Activated CD4-positive, alpha-beta T cell treated with anti-CD3 and anti-CD28 coated beads, Interleukin-2, amount 50 U/mL, for 1 hour (primary cell): ENCODE results near the gene CAMK2A.
"Not testable (repeated sequence)": the region's sequence is repeated elsewhere in the genome, so short reads cannot be mapped to it uniquely, and the experiment has no call there.

Source experiments
- DNase-seq: peaks from one replicate; pipeline ENCODE4 v3.0.0-alpha.2; 2020

CAMK2A gene

DNA sequence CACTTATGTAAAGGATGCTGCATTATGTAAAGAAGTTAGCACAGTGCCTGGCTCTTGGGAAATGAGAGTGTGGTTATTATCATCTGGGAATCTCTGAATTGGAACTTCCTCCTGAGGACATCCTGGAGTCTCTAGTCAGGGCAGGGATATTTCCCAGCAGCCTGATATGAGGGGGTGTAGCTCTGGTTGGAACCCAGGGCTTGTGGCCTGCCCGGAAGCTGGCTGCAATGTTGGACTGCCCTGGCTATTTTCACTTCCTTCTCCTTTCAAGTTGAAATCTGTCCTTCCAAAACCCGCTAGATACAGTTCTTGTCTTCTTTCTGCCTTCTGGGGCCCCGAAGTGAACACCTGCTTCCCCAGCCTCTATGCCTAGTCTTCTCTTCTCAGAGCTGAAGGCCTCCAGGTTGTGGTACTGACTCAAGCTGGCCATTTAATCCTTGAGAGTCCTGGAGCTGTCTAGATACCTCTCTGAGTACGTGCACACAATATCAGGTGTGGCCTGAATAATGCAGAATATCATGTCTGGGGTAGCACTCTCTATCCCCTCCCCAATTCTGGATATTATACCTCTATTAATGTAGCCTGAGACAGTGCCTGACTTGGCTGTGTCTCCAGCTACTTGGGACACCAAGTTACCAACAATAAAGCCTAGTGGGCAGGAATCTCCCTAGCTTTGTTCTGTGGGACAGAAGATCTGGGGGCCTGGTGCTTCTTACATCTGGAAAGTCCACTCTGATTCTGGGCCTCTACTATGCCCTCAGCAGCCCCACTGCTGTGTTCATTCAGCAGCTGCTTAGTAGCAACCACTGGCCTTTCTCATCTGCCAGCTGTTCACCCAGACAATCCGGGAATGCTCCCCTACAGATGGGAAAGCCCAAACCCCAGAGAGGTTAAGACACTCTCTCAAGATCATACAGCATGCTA lies 54.7 kb downstream of the CAMK2A start:
- no peak for DNase-seq

DNA sequence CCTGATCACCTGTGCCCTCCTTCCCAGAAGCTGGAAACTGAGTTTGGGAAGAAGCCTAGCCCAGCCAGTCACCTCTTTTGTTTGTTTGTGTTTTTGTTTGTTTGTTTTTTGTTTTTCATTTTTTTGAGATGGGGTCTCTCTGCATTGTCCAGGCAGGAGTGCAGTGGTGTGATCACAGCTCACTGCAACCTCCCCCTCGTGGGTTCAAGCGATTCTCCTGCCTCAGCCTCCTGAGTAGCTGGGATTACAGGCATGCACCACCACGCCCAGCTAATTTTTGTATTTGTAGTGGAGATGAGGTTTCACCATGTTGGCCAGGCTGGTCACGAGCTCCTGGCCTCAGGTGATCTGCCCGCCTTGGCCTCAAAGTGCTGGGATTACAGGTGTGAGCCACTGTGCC lies 55.9 kb downstream of the CAMK2A start:
- DNase-seq: not testable (repeated sequence)

DNA sequence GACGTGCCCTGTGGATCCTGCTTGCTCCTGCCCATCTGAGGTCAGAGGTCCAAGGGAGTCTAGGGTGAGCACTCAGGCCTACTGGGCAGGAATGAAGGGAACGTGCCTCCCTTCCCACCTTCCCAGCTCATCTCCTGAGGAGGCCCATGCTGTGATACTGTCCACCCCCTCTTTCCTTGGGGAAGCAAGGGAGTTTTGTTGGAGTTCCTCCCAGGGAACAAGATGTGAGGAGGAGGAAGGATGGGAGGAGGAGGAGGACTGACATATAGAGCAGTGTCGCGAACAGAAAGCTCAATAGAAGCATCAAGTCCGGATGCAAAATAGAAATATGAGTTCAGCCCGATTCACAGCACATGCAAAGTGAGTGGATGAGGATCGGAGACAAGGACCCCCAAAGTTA lies 58.7 kb downstream of the CAMK2A start:
- no peak for DNase-seq

DNA sequence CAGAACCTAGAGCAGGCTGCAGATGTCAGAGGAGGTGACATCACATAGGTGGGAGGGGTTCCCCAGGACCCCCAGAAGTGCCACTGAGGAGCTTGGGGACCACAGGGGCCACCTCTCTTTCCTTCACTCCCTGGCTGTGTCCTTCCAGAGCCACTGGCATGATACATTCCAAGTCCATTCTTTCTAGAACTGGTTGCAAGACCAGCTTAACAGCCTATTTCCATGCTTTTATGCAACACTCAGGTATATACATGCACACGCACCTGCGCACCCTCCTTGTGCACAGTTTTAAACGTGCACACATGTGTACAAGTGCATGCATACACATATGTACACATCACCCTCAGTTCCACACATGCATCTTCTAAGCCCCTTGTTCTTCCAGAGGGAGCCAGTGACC lies 60.0 kb downstream of the CAMK2A start:
- DNase-seq: no peak

DNA sequence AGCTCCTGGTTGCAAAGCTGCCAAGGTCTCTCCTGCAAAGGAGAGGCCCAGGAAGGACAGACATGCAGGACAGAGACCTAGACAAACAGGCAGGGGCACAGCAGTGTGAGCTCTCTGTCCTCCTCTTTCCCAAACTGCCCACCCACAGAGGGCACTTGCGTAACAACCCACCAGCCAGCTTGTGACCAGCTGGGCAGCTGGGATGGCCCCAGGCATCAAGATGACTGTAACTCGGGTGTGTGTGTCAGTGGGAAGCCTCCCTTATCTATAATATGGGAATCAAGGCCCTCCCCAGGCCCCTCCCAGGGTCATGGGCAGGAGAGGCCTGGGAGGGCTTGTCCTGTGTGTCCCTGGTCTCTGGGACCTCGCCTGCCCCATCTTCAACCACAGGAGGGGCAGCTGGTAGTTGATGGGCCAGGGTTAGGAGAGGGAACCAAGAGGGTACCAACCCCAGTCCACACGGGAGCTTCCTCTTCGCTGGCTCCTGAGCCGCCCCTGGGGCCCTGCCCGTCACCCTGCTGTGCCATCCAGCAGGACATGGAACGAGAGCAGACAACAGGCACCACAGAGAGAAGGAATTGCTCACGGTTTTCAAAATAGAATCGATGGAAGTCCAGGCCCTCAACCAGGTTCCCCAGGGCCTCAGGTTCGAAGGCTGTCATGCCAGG lies 61.8 kb downstream of the CAMK2A start:
- no peak for DNase-seq

DNA sequence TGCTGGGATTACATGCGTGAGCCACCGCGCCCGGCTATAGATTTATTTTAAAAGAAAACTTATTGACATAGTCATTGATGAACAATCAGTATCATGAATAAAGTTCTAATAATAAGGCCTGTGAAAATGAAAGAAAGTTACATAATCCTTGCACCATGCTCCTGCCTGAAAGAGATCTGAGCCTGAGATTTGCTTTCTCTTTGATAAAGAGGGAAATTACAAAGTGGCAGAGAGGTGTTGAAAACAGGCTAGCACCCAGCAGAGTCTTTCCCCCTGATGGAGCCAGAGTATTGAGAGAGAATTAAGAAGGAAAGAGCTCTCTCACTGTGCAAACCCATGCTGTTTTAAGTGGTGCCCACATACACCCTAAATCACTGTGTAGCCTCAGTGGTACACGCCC lies 62.5 kb downstream of the CAMK2A start:
- no peak for DNase-seq

DNA sequence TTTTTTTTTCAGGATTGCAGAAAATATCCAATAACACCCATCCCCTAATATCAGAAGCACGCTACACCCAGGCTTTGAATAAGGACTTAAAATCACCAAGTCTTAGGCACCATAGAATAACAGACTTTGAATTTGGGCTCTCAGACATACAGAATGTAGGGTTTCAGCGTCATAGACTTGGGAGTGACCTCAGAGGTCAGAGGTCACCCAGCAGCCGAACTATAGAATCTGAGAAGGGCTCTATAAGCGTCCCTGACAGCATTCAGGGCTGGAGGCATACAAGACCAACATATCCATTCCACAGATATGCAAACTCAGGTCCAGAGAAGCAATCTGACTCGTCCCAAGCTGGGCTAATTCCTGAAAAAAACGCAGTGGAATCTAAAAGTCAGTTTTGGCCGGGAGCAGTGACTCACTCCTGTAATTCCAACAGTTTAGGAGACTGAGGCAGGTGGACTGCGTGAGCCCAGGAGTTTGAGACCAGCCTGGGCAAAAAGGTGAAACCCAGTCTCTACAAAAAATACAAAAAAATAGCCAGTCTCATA lies 65.0 kb downstream of the CAMK2A start:
- no peak for DNase-seq

DNA sequence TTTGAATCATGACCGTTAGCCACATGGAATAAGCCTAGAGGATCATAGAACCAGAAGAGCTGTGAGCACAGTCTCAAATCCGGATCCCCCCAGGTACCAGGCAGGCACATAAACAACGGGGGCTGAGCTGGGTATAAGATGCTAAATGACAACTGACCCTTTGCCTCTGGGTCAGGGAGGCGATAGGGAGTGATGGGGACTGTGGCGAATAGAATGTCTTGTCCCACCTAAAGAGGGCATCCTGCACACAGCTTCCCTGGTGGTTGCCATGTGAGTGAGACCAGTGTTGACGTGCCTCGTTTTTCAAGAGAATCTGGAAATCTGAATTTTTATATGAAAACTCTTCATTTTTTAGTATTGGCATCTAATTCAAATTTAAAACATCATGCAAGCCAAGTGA lies 66.1 kb downstream of the CAMK2A start:
- DNase-seq: no peak

DNA sequence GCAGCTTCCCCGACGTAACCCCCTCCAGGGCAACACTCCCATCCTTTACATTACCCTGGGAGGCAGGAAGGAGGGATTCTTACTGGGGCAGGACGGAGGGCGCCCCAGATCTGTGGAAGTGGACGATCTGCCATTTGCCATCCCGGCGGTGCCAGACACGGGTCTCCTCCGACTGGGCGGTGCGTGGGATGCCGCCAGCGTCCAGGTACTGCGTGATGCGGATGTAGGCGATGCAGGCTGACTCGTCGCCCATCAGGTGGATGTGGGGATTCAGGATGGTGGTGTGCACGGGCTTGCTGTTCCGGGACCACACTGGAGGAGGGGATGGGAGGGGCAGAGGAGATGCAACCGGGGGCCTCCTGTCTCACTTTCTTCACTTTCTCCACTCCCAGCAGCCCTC lies 66.7 kb downstream of the CAMK2A start:
- DNase-seq: no peak

DNA sequence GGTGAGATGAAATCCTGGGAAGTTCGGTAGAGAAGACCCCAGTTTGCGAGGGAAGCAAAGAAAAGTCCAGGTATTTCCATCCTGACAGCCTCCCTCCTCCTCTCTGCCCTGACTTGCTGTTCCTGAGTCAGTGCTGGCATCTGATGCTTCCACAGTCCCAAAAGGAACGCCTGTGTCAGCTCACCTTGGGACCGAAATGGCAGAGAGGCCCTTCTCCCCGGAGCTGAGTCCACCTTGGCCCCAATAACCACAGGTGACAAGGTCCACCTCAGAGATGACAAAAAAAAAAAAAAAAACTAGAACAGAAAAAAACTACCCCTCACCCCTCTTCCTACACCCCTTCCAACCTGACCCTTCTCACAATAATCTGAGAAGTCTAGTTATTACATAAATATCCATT lies 68.1 kb downstream of the CAMK2A start:
- no peak for DNase-seq

DNA sequence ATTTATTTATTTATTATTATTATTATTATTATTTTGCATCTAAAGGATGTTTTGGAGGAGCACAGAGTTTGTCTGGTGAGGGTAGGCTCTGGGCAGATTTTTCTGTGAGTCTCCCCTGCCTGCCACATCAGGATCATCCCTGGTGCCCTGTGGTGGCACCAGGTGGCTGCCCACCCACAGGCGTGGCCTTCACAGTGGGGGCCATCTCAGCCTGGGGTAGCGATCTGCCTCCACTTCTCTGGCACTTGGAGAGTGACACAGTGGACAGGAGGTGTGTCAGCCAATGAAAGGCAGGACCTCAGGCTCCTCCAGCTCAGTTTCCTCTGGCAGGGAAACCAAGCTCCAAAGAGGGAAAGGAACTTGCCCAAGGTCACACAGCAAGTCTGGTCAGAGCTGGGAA lies 69.7 kb downstream of the CAMK2A start:
- no peak for DNase-seq

DNA sequence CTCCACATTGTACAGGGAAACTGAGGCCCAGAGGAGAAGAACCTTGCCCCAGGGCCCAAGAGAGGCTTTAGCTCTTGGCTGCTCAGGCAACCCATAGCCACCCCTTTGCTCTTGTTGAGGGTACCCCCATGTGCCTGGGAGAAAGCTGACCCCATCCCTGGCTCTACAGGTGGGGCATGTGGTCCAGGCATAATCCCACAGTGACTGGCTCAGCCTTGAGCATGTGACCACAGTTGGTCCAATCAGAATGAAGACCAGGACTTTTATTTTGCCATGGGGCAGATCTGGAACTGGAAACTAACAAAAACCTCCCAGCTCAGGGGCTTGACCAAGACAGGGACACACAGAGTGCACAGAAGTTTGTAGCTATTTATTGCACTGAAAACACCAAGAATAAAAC lies 70.4 kb downstream of the CAMK2A start:
- no peak for DNase-seq

DNA sequence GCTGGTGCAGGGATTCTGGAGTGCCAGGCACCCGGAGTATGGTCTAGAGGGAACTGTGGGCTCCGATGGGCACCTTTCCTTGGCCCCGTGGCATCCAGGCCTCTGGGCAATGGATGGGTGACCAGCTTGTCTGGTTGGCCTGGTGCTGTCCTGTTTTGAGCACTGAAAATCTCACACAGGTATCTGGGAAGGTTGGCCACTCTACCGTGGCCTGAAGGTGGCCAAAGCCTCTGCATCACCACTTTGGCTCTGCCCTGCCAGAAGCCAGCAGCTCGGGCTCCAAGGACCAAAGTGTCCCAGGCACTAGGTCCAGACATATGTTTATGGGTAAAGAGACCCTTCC lies 70.9 kb downstream of the CAMK2A start:
- DNase-seq: no peak

DNA sequence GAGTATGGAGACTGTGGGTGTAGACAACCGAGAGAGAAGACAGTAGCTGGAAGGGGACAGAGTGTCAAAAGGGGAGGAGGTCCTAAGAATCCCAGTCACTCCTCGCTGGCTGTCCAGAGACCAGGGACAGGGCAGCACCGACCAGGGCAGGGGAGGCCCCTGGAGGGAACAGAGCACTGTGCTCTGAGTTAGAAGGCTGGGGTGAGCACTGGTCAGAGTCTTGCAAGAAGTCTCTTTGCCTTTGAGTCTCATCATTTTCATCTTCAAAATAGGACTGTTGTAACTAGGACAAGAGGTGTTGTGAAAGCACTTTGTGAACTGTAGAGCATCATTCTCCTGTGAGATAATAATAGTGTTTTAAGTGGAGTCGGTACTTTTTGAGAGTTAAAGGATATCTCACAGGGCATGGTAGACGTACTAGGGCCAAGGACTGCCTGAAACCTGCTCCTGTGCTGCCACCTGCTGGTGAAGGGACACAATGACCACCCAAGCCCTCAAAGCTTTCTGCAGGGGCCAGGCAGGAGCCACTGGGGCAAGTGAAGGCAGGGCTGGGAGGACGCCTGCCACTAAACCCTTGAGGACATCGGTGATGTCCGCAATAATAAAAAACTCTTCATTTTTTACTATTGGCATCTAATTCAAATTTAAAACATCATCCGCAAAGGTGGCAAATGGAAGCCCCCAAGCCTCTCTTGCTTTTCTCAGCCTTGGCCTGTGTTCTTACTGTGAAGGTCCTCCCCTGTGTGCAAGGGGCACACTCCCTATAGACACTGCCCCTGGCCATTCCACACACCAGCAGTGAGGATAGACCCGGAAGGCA lies 71.5 kb downstream of the CAMK2A start:
- DNase-seq: peak; percentile 76

DNA sequence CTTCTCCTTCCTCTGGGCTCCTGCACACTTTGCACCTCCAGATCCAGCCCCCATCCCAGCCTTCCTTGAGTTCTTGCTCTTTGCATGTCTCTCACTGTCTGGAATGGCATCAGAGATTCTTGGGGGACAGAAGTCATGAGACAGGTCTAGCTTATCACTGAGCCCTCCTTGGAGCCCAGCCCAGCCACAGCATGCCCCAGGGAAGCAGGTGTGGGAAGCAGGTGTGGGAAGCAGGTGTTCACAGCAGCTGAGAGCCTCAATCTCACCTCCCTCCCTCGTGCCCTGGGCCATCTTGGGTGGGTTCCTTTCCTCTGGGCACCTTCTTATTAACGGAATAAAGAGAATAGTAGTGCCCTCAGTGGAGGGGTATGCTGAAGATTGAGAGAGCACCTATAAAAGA lies 72.5 kb downstream of the CAMK2A start:
- no peak for DNase-seq

DNA sequence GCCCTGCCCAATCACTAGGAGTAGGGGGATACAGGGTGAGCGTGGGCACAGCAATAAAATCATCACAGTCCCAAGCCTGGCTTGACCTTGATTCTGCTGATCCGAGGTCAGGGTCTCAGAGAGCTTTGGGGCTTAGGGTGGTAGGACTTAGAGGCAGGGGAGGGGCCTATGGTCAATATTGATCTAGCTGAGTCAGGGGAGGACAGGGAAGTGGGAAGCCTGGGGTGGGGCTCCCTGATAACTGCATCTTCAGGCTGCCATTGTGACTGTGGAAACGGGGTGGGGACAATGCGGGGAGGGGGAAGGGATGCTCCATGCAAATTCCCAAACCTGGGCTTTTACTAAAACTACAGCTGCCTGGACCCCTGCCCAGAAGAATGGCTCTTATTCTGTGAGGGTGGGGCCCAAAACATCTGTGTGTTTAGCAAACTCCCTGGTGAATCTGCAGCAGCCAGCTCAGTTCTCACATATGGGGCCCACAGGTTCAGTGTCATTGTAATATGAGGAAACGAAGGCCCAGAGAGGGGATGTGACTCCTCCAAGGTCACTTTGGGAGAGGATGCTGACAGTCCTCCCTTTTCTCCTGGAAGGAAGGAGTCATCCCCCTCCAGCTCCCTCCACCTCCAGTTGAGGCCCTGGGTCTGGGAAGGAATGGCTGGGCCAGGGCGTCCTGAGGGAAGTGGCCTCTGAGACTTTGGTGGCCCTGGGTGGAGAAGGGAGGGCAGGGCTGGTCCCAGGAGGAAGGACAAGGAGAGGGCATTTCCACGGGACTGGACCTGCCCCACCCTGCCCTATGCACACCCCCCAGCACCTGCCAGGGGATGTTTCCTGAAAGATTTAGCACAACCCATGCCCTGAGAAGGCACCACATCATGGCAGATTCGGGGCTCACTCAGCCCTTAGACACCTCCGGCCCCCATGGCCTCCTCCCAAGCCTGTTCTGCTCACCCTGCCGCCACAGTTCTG lies 73.3 kb downstream of the CAMK2A start:
- no peak for DNase-seq

DNA sequence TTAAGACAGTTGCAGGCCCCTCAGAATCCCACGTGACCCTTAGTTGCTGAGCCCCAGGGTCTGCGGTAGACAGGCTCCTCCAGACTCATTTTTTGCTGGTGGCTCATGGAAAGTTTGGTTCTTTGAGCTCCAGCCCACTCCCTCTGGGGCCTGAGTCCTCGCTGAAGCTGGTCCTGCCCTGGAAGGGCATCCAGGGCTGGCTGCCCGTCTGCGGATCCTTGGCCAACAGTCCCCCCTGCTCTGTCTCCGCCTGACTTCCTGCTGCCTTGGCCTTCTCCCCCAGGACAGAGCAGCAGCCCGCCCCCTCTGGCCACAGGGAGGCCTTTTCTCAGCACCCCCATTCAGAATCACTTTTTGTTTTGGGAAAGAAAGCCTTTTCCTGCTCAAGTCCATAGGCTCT lies 75.3 kb downstream of the CAMK2A start:
- DNase-seq: no peak

DNA sequence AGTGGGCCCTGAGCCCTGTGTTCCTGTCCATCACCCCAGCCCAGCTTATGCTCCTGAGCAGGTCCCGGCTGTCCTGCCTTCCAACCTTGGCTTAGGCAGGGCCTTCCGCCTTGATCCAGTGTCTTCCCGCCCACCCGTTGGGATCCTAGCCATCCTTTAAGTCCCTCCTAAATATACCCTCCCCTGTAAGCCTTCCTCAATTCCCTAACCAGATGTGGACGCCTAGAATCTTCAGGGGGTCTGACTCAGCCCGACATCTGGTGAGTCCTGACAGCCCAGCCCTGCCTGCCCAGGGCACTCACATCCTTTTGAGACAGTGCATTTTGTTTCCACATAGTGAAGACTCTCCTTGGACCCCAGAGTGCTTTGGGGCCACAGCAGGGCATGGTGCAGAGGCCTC lies 76.0 kb downstream of the CAMK2A start:
- DNase-seq: no peak

DNA sequence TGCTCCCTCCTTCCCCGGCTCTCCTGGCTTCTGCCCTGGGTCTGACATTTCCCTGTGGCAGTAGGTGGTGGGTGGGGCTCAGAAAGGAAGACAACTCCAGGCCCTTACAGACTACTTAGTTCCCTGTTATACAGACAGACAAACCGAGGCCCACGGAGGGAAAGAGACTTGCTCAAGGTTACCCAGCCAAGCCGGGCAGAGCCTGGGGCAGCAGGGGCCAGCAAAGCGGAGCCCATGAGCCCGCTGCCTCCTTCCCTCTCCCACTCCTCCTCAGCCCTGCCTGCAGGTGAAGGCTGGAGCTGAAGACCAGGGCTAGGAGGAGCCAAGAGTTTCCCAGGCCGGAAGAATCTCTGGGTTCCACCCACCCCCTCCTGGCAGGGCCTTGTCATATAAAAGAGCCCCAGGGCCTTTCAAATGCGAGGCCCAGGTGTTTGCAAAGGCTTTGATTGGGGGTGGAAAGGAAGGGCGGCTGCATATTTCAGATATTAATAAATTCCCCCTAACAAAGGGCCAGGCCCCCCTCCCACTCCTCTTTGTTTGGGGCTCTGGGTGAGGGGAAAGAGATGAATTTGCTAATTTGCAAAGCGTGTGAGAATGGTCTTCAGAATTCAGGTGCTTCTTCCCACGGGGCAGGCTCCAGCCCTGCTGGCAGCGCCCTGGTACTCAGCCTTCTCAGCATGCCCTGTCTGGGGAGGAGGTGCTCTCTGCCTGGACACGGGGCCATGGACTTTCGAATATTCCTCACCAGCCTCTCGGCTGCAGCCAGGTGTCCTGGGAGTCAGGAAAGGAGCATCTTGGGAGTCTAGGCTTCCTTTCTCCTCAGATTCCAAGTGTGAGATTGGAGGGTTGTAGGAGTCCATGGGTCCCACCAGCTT lies 78.2 kb downstream of the CAMK2A start:
- DNase-seq: no peak

DNA sequence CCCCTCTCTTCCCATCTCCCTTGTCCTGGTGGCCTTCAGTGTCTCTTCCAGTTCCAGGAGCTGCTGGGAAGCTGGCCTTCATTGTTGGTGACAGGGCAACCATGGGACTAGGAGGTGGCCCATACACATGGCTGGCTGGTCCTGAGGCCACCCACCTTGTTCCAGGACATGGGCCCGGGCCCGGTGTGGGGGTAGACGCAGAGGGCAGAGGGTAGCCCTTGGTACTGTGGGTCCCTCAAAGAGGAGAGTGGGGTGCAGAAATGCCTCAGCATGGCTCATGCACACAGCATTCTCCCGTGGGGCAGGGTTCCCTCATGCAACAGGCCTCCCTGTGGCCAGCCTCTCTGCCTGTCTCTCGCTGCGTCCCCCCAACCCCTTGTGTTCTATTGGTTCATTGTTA lies 78.9 kb downstream of the CAMK2A start:
- no peak for DNase-seq

DNA sequence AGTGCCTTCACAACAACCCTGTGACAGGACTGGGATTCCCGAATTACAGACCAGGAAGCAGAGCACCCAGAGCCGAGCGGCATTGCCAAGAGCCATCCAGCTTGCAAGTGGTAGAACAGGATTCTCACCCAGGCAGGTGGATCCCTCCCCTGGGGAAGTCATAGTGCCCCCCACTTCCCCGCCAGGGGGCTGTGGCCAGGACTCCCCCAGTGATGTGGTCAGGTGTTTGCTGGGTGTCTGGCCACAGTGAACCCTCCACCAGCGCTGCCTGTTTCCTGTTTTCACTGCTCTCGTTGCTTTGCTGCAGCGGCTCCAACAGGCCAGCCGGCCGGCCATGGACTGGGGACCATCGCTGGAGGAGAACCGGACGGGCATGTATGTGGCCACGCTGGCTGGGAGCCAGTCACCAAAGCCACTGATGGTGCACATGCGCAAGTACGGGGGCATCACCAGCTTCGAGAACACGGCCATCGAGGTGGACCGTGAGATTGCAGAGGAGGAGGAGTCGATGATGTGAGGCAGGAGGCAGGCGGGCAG lies 80.4 kb downstream of the CAMK2A start:
- no peak for DNase-seq
